ENCODE results near the gene AGA. TPM values are rescaled to one million over a fixed set of nuclear protein-coding genes. Genes with fewer than 3 reads are reported as not detected.

AGA gene
- total and polyA plus RNA-seq, 2 donors (not counting 1 experiment from before 2014, with no cell fraction given): 28.2 to 35.3 TPM

- Histone ChIP-seq H3K27me3 (replicated peaks in 1 of 4; ENCODE audit: control extremely low read depth in 1 of 4, control insufficient read depth in 3 of 4, insufficient read depth in 4 of 4, low read length in 3 of 4) (no peaks in the 10 kb centered on the region), H3K36me3 (replicated peaks in 1 of 2; ENCODE audit: control extremely low read depth in 1 of 2, control insufficient read depth in 1 of 2, extremely low read depth in 1 of 2, insufficient read depth in 2 of 2, low read length in 1 of 2) (no peaks in the 10 kb centered on the region), H3K9ac (ENCODE audit: low read length) (no peak overlapping the region), H4K20me1 (ENCODE audit: control insufficient read depth, insufficient read depth, low read length, poor library complexity, severe bottlenecking) (no peaks in the 10 kb centered on the region), H3K4me1 (ENCODE audit: control insufficient read depth in 2 of 2, insufficient read depth in 2 of 2, low read length in 2 of 2) (no peaks in the 10 kb centered on the region), H3K4me2 (replicated peaks; ENCODE audit: low read depth, low read length, poor library complexity, severe bottlenecking) (no peak overlapping the region), H3K9me3 (ENCODE audit: control extremely low read depth in 1 of 3, control insufficient read depth in 2 of 3, insufficient read depth in 1 of 3, low read length in 2 of 3) (no peaks in the 10 kb centered on the region), H3K4me3 (ENCODE audit: control extremely low read depth in 1 of 5, extremely low read depth in 1 of 5, insufficient read depth in 1 of 5, low read depth in 2 of 5, low read length in 4 of 5) (no peak overlapping the region), H2AFZ (ENCODE audit: insufficient read depth, low read depth, low read length, poor library complexity, severe bottlenecking) (no peak overlapping the region), H3K79me2 (ENCODE audit: control insufficient read depth, insufficient read depth, low read length) (no peaks in the 10 kb centered on the region), H3K27ac (ENCODE audit: low read length in 2 of 2) (no peak overlapping the region)
- no peaks in the 10 kb centered on the region for H3K4me1 Mint-ChIP-seq
- POLR2A ChIA-PET: no interaction called here
- CTCF ChIA-PET: no interaction called here
- TF ChIP-seq CTCF (IDR thresholded peaks at IDR 0.05) (no peak), EZH2 (IDR thresholded peaks at IDR 0.05; ENCODE audit: borderline replicate concordance, insufficient read depth, low read depth, low read length, poor library complexity, severe bottlenecking) (no peak)
- no peaks in the 10 kb centered on the region for H3K27me3 Mint-ChIP-seq
- no CpG with 5 or more reads among the region's 2 CpGs for WGBS (ENCODE audit: insufficient coverage)
- H3K27ac Mint-ChIP-seq: no peak overlapping the region
- intact Hi-C loops (cut with micrococcal nuclease): no loop called here
- DNase-seq (no peak), ATAC-seq (ENCODE audit: low read depth) (no peak)
- H3K4me3 Mint-ChIP-seq: no peak overlapping the region
- H3K9me3 Mint-ChIP-seq (ENCODE audit: insufficient read depth): no peaks in the 10 kb centered on the region
Observed at GRCh38 chr4:177480795-177481194, 38.6 kb upstream of the AGA start.

GRCh38 chr4:177479063-177479462 is 36.8 kb upstream of the AGA start:
- no CpG with 5 or more reads among the region's 4 CpGs for WGBS (ENCODE audit: insufficient coverage)
- Histone ChIP-seq H3K79me2 (ENCODE audit: control insufficient read depth, insufficient read depth, low read length) (no peaks in the 10 kb centered on the region), H3K4me3 (ENCODE audit: control extremely low read depth in 1 of 5, extremely low read depth in 1 of 5, insufficient read depth in 1 of 5, low read depth in 2 of 5, low read length in 4 of 5) (no peak overlapping the region), H3K27ac (ENCODE audit: low read length in 2 of 2) (no peak overlapping the region), H2AFZ (ENCODE audit: insufficient read depth, low read depth, low read length, poor library complexity, severe bottlenecking) (no peak overlapping the region), H3K36me3 (replicated peaks in 1 of 2; ENCODE audit: control extremely low read depth in 1 of 2, control insufficient read depth in 1 of 2, extremely low read depth in 1 of 2, insufficient read depth in 2 of 2, low read length in 1 of 2) (no peaks in the 10 kb centered on the region), H3K4me1 (ENCODE audit: control insufficient read depth in 2 of 2, insufficient read depth in 2 of 2, low read length in 2 of 2) (no peaks in the 10 kb centered on the region), H3K9me3 (ENCODE audit: control extremely low read depth in 1 of 3, control insufficient read depth in 2 of 3, insufficient read depth in 1 of 3, low read length in 2 of 3) (no peaks in the 10 kb centered on the region), H3K9ac (ENCODE audit: low read length) (no peak overlapping the region), H3K27me3 (replicated peaks in 1 of 4; ENCODE audit: control extremely low read depth in 1 of 4, control insufficient read depth in 3 of 4, insufficient read depth in 4 of 4, low read length in 3 of 4) (no peaks in the 10 kb centered on the region), H3K4me2 (replicated peaks; ENCODE audit: low read depth, low read length, poor library complexity, severe bottlenecking) (no peak overlapping the region), H4K20me1 (ENCODE audit: control insufficient read depth, insufficient read depth, low read length, poor library complexity, severe bottlenecking) (no peaks in the 10 kb centered on the region)
- intact Hi-C loops (cut with micrococcal nuclease): no loop called here
- TF ChIP-seq CTCF (IDR thresholded peaks at IDR 0.05) (no peak), EZH2 (IDR thresholded peaks at IDR 0.05; ENCODE audit: borderline replicate concordance, insufficient read depth, low read depth, low read length, poor library complexity, severe bottlenecking) (no peak)
- Mint-ChIP-seq H3K27me3 (no peaks in the 10 kb centered on the region), H3K27ac (no peak overlapping the region), H3K4me3 (no peak overlapping the region), H3K9me3 (ENCODE audit: insufficient read depth) (no peaks in the 10 kb centered on the region), H3K4me1 (no peaks in the 10 kb centered on the region)
- ChIA-PET POLR2A (no interaction called here), CTCF (no interaction called here)
- ATAC-seq (ENCODE audit: low read depth): no peak
- DNase-seq: no peak

Data from B cell (primary cell).